ENCODE data around the gene TENM4.

TENM4 gene

GRCh38 chr11:79044201-79044600 lies 396.6 kb downstream of the TENM4 start:
- DNase-seq, result no peak

DNA sequence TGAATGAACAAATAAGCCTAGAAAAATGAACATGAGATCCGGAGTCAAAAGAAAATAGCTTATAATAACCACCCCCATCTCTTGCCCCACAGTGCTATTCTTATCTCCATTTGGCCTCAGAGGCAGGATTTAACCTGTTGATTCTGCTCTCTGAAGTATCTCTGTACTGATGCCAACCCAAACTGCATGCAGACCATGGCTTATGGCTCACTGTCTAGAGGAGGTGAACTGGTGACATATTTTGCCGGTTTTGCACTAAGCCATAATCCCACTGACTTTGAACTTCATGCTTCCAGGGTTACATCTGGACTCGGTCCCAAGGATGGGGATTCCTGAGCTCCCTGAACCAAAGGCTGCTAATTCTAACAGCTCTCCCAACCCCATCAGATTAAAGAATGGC lies 397.1 kb downstream of the TENM4 start:
- no peak for DNase-seq

GRCh38 chr11:79042824-79043223 lies 398.0 kb downstream of the TENM4 start:
- no peak for DNase-seq

- DNase-seq, result no peak
These were observed 400.5 kb downstream of the TENM4 start for GRCh38 chr11:79040348-79040747.

DNA sequence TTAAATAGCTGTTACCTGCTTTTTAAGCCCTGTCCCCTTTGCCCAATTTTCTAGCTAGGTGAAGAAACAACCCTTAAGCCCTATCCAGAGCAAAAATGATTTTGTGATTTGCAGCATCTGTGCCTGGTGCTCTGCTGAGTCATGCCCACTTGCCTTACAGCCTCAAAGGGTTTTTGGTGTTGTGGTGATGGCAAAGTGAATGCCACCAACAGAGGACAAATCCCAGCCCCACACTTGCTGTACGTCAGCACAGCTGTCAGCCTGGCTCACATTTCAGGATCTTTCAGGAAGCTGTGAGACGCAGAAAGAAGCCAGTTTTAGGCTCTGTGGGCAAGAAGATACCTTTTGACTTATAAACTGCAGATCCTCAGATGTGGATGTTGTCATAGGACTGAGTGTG lies 401.7 kb downstream of the TENM4 start:
- DNase-seq, result no peak

DNA sequence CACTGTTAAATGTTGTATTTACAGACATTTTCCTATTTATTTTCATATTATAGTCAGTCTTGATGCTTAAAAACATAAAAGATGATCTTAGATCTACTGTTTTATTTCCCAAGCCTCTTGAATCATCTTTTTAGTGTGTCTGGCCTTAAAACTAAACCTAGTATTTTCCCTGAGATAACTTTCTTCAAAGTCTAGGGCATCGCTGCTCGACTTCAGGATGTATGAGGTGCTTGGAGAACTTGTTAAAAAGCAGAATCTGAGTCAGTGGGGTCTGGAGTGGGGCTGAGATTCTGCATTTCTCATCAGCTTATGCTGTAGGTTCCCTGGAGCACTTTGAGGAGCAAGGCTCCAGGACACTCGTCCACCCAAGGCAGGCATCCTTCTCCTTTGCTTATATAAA lies 404.9 kb downstream of the TENM4 start:
- DNase-seq, result no peak

DNA sequence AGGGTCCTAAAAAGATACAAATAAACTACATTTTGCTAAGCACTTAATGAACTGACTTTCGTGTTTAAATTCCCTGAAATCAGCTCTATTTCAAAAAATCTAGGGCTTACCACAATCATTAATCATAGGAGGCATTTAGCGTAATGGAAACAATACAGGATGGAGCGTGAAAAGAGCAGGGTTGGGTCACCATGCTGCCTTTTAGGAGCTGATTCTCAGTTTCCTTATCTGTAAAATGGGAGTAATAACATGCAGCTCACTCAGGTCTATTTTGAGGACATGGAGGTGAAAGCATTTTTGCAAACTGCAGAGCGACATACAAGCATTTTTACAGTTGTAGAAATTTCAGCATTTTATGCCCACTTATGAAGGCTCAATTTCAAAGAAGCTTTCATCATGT lies 407.0 kb downstream of the TENM4 start:
- no peak for DNase-seq

DNA sequence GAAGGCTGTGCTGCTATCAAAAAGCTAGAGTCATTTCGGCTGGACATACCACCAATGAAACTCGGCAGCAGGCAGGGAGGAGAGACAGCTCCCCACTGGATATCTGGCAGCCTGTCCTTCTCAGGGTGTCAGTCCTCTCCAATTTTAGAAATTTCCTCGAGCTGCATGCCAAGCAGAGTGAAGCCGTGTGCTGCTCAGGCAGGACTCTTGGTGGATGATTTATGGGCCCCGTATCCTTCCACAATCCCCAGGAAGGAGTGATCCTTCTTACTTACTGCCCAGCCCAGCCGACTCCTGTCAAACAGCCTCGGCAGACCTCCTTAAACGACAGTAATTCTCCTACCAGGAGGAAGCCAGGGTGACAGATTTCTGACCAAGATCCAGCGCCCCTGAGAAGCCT lies 410.4 kb downstream of the TENM4 start:
- no peak for DNase-seq

DNA sequence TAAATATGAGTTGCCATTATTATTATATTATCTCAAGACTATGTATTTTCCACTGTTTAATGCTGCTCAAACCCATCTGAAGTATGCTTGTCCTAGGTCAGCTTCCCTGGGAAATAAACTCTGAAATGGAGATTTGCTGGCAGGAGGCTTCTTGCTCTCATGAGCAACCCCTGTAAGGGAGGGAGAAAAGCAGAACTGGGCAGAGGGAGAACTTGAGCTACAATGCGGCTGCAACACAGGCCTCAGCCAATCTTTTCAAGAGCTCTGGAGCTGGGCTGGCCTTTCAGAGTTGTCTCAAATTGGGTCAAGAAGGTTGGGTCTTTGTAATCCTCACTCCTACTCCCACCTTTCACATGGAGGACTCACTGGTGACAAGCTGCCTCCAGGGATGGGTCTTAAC lies 412.6 kb downstream of the TENM4 start:
- DNase-seq, result no peak

DNA sequence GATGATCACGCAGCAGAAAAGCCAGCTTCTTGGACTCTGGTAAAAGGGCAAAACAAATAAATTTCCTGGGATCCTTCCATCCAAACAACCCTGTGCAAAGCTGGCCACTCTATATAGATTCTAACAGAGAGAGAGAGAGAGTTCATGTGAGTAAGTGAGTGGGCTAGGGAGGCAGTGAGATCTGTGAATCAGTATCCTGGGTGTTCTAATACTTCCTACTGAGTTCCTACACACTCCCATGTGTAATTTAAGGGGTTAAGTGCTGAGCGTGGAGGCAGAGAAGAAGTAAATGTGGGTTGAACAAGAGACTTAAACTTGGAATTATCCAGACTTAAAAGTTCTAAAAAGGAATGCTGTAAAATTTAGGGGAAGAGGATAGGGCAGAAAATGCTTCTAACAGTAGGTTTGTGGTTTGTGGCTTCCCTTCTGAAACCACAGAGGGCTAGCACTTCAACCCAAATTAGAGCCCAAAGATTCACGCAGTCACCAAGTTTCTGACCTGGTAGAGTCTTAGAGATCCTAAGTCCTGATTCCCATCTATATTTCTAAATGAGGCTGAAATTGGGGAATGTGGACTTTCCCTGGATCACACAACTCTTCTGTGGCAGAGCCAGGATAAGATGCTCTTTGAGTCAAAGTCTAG lies 413.9 kb downstream of the TENM4 start:
- no peak for DNase-seq

- DNase-seq, result no peak
These were observed 415.2 kb downstream of the TENM4 start for GRCh38 chr11:79025622-79026021.

- no peak for DNase-seq
These were observed 415.7 kb downstream of the TENM4 start for GRCh38 chr11:79025097-79025496.

- DNase-seq, result no peak
These were observed 418.6 kb downstream of the TENM4 start for GRCh38 chr11:79022265-79022664.

GRCh38 chr11:79021601-79022000 lies 419.2 kb downstream of the TENM4 start:
- DNase-seq, result no peak

DNA sequence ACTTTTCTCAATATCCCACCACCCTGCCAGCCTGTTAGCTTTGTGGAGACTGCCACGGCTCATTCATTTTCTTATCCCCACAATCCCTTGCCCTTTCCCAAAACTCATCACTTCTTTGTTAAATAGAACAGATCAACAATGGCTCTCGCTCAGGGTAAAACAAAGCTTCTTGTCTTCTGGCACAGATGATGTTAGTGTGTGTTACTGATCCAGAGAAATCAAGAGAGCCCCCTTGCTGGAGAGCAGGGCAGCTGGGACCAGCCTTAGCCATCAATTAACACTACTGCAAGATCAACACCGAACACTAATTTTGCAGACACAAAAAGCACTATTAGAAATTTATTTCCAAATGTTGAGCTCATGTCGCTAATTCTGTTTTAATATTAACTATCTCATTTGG lies 420.9 kb downstream of the TENM4 start:
- DNase-seq, result no peak

GRCh38 chr11:79019277-79019676 lies 421.6 kb downstream of the TENM4 start:
- DNase-seq, result no peak

- DNase-seq, result no peak
These were observed 422.4 kb downstream of the TENM4 start for GRCh38 chr11:79018371-79018849.

DNA sequence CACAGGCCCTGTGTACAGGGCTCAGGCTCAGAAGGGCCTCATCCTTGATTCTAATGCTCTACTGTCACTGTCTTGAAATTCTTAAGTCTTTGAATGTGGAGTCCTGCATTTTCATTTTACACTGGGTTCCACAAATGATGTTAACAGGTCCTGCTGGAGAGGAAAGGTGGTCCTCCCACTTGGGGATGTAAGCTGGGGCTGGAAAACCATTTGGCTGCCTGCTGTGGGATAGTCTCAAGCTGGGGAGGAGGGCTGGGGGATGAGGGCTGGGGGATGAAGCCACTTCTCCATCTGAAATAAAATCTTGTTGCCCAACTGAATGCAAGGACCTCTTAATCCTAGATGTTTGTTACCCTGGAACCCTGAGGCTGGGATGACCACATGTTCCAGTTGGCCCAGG lies 423.0 kb downstream of the TENM4 start:
- no peak for DNase-seq

- DNase-seq, result no peak
These were observed 427.3 kb downstream of the TENM4 start for GRCh38 chr11:79013509-79013908.

DNA sequence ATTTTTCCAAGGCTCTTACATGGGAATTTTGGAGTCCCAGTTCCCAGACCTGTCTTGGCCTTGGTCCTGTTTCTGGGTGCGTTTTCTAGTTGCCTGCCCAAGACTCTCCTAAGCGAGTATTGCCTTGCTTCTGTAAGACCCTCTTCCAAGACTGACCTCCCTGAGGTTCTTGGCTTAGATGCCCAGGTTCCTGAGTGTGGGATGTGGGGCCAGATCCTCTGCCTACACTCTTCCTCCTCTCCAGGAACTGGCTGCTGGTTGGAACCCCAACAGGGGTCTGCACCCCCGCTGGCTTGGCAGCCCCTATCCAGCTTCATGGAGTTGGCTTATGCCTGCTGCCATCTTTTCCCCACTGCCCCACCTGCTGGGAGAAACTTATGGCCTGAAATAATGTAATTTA lies 429.5 kb downstream of the TENM4 start:
- no peak for DNase-seq

GRCh38 chr11:79007771-79008402 lies 432.9 kb downstream of the TENM4 start:
- DNase-seq, result no peak

GRCh38 chr11:79006854-79007253 lies 434.0 kb downstream of the TENM4 start:
- no peak for DNase-seq

DNA sequence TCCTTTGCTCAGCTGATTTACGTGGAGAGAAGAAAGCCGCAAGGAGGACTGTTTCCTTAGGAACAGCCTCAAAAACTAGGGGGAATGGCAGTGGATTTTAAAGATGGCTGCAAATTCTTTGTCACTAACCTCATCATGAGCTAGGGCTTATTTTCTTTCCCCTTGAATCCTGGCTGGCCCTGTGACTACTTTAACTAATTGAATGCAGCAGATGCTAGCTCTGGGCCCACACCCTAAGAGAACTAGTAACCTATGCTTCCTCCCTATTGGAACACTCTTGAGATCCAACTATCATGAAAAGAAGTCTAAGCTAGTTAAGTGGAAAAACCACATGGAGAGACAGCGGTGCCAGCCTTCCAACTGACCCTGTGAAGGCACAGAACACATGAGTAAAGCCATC lies 444.8 kb downstream of the TENM4 start:
- DNase-seq, result no peak

DNA sequence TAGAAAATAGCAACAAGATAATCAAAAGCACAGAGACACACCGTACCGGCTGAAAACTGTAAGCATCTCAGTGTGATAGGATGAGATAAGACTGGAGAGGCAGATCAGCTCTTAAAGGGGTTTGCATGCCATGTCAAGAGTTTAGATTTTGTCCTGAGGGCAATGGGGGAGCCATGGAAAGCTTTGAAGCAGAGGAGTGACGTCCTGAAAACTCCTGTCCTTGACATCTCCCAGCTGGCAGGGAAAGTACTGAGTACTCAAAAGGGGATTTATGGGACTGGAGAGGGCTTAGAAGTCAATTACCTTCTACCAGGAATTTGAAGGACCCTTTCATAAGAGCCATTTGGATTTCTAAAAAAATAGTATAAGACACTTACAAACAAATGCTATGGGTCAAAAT lies 445.7 kb downstream of the TENM4 start:
- DNase-seq, result no peak

DNA sequence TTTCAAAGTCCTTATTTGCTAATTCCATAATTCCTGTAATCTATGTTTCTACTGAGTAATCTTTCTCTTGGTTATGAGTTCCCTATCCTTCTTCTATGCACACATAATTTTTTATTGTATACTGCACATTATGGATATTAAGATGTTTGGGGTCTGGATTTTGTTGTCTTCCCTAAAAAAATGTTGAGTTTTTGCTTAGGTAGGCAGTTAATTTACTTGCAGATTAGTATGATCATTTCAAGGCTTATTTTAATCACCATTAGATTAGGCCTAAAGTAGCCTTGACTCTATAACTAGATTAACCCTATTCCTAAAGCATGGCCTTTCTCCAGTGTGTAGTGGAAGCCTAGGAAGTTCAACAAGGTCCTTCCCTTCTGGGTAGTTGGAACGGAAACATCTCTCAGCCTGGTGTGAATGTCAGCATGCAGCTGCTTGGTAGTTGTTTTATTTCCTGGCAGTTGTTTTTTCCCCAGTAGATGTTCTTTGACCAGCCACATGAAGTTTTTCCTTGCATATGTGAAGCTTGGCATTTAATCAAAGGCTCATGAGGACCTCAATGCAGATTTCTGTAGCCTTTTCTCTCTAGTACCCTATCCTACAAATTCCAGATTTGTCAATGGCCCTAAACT lies 446.9 kb downstream of the TENM4 start:
- DNase-seq, result no peak

All from CD4-positive, alpha-beta T cell treated with Interleukin-1 beta for 1 hour (primary cell).